ENCODE measurements around the gene LST1.

LST1 gene

GRCh38 chr6:31630177-31630934 lies 44.3 kb downstream of the LST1 start:
- no peak for TF ChIP-seq EZH2phosphoT487 (conservative IDR thresholded peaks at IDR 0.05; ENCODE audit: low read length)
- TF ChIP-seq, protein P1, sequence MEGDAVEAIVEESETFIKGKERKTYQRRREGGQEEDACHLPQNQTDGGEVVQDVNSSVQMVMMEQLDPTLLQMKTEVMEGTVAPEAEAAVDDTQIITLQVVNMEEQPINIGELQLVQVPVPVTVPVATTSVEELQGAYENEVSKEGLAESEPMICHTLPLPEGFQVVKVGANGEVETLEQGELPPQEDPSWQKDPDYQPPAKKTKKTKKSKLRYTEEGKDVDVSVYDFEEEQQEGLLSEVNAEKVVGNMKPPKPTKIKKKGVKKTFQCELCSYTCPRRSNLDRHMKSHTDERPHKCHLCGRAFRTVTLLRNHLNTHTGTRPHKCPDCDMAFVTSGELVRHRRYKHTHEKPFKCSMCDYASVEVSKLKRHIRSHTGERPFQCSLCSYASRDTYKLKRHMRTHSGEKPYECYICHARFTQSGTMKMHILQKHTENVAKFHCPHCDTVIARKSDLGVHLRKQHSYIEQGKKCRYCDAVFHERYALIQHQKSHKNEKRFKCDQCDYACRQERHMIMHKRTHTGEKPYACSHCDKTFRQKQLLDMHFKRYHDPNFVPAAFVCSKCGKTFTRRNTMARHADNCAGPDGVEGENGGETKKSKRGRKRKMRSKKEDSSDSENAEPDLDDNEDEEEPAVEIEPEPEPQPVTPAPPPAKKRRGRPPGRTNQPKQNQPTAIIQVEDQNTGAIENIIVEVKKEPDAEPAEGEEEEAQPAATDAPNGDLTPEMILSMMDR (IDR thresholded peaks at IDR 0.05; ENCODE audit: insufficient read depth, low read length, poor library complexity, severe bottlenecking) = no peak
- Histone ChIP-seq H3K9me3 (ENCODE audit: insufficient read depth, low read length) (no peaks in the 10 kb centered on the region), H3K27ac (ENCODE audit: low read depth, low read length) (no peak overlapping the region), H3K79me2 (ENCODE audit: insufficient read depth, low read length) (peaks cover 20% of the 10 kb centered on the region), H3K9ac (ENCODE audit: low read length) (no peak overlapping the region), H3K9me2 (replicated peaks; ENCODE audit: insufficient read depth, low read length) (no peaks in the 10 kb centered on the region), H3K27me3 (ENCODE audit: low read length) (no peaks in the 10 kb centered on the region), H4K20me1 (ENCODE audit: low read depth, low read length) (no peaks in the 10 kb centered on the region; the same call in 1 of the 2 replicates), H3K4me3 (ENCODE audit: insufficient read depth, low read length, poor library complexity, severe bottlenecking) (no peak overlapping the region), H3F3A (ENCODE audit: insufficient read depth) (peaks cover 21% of the 10 kb centered on the region; the same call in 1 of the 2 replicates), H2AFZ (ENCODE audit: low read depth, low read length, severe bottlenecking) (no peak overlapping the region), H3K36me3 (ENCODE audit: low read length) (peaks cover 65% of the 10 kb centered on the region), H3K4me2 (ENCODE audit: low read depth, low read length, poor library complexity, severe bottlenecking) (no peak overlapping the region)

DNA sequence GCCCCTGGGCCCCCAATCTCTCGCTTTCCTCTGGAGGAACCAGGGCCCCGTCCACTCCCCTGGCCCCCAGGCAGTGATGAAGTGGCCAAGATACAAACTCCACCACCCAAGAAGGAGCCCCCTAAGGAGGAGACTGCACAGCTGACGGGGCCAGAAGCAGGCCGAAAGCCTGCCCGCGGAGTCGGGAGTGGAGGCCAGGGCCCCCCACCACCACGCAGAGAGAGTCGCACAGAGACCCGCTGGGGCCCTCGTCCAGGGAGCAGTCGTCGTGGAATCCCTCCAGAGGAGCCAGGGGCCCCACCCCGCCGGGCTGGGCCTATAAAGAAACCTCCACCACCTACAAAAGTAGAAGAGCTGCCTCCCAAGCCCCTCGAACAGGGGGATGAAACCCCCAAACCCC lies 45.1 kb downstream of the LST1 start:
- Histone ChIP-seq H3K9me2 (replicated peaks; ENCODE audit: insufficient read depth, low read length) (no peaks in the 10 kb centered on the region), H3K27ac (ENCODE audit: low read depth, low read length) (no peak overlapping the region), H2AFZ (ENCODE audit: low read depth, low read length, severe bottlenecking) (no peak overlapping the region), H3K79me2 (ENCODE audit: insufficient read depth, low read length) (peaks cover 17% of the 10 kb centered on the region), H3K4me2 (ENCODE audit: low read depth, low read length, poor library complexity, severe bottlenecking) (no peak overlapping the region), H3K9ac (ENCODE audit: low read length) (no peak overlapping the region), H3K9me3 (ENCODE audit: insufficient read depth, low read length) (no peaks in the 10 kb centered on the region), H3K36me3 (ENCODE audit: low read length) (peaks cover 56% of the 10 kb centered on the region), H4K20me1 (ENCODE audit: low read depth, low read length) (no peaks in the 10 kb centered on the region; the same call in 1 of the 2 replicates), H3F3A (ENCODE audit: insufficient read depth) (peaks cover 27% of the 10 kb centered on the region), H3K27me3 (ENCODE audit: low read length) (no peaks in the 10 kb centered on the region), H3K4me3 (ENCODE audit: insufficient read depth, low read length, poor library complexity, severe bottlenecking) (no peak overlapping the region)
- TF ChIP-seq, protein P1 (IDR thresholded peaks at IDR 0.05; ENCODE audit: insufficient read depth, low read length, poor library complexity, severe bottlenecking) = no peak
- TF ChIP-seq EZH2phosphoT487 (conservative IDR thresholded peaks at IDR 0.05; ENCODE audit: low read length) = no peak

DNA sequence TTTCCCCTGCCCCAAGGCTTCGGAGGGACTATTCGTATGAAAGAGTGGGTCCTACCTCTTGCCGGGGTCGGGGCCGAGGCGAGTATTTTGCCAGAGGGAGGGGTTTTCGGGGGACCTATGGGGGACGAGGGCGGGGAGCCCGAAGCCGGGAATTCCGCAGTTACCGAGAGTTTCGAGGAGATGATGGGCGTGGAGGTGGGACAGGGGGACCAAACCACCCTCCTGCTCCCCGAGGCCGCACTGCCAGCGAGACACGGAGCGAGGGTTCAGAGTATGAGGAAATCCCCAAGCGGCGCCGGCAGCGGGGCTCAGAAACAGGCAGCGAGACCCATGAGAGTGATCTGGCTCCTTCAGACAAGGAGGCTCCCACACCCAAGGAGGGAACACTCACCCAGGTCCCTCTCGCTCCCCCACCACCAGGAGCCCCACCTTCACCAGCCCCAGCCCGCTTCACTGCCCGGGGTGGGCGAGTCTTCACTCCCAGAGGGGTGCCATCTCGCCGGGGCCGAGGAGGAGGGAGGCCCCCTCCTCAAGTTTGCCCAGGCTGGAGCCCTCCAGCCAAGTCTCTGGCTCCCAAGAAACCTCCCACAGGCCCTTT lies 45.7 kb downstream of the LST1 start:
- no peak overlapping the region for H3K4me2 ChIP-seq (ENCODE audit: low read depth, low read length, poor library complexity, severe bottlenecking)
- peaks cover 11% of the 10 kb centered on the region; the same call in 1 of the 2 replicates for H3K79me2 ChIP-seq (ENCODE audit: insufficient read depth, low read length)
- no peaks in the 10 kb centered on the region for H3K27me3 ChIP-seq (ENCODE audit: low read length)
- no peak for TF ChIP-seq EZH2phosphoT487 (conservative IDR thresholded peaks at IDR 0.05; ENCODE audit: low read length)
- TF ChIP-seq, protein P1 (IDR thresholded peaks at IDR 0.05; ENCODE audit: insufficient read depth, low read length, poor library complexity, severe bottlenecking) = no peak
- no peak overlapping the region for H3K27ac ChIP-seq (ENCODE audit: low read depth, low read length)
- no peaks in the 10 kb centered on the region for H3K9me3 ChIP-seq (ENCODE audit: insufficient read depth, low read length)
- H2AFZ ChIP-seq (ENCODE audit: low read depth, low read length, severe bottlenecking) = no peak overlapping the region
- H3K36me3 ChIP-seq (ENCODE audit: low read length) = peaks cover 55% of the 10 kb centered on the region
- H4K20me1 ChIP-seq (ENCODE audit: low read depth, low read length) = no peaks in the 10 kb centered on the region; the same call in 1 of the 2 replicates
- no peaks in the 10 kb centered on the region for H3K9me2 ChIP-seq (replicated peaks; ENCODE audit: insufficient read depth, low read length)
- H3F3A ChIP-seq (ENCODE audit: insufficient read depth) = peaks cover 33% of the 10 kb centered on the region
- no peak overlapping the region for H3K9ac ChIP-seq (ENCODE audit: low read length)
- H3K4me3 ChIP-seq (ENCODE audit: insufficient read depth, low read length, poor library complexity, severe bottlenecking) = no peak overlapping the region
